Measurements from ENCODE around the gene CENPO.

Gene CENPO

GRCh38 chr2:24792874-24793760 is at the start of gene CENPO, which contains the start of gene PTRHD1:
Gene CENPO (plus strand): TSS chr2:24793425. CDS start chr2:24793920, 495 bp downstream.
Gene PTRHD1 (minus strand): TSS chr2:24793391. CDS start chr2:24793377, 14 bp downstream.
- DNase-seq (ENCODE audit: low read depth, low spot score), result peak; percentile 96

GRCh38 chr2:24743924-24744323 is 49.3 kb upstream of the CENPO start:
- DNase-seq (ENCODE audit: low read depth, low spot score), result no peak

- no peak for DNase-seq (ENCODE audit: low read depth, low spot score)
Measured at GRCh38 chr2:24744356-24744755, 48.9 kb upstream of the CENPO start.

GRCh38 chr2:24745825-24746224 is 47.4 kb upstream of the CENPO start:
- no peak for DNase-seq (ENCODE audit: low read depth, low spot score)

- DNase-seq (ENCODE audit: low read depth, low spot score), result no peak
Measured at GRCh38 chr2:24747299-24747698, 45.9 kb upstream of the CENPO start.

GRCh38 chr2:24749069-24749691 is 44.0 kb upstream of the CENPO start:
- no peak for DNase-seq (ENCODE audit: low read depth, low spot score)

GRCh38 chr2:24754985-24755705 is 38.1 kb upstream of the CENPO start:
- no peak for DNase-seq (ENCODE audit: low read depth, low spot score)

GRCh38 chr2:24756789-24757188 is 36.4 kb upstream of the CENPO start:
- DNase-seq (ENCODE audit: low read depth, low spot score), result no peak

GRCh38 chr2:24761866-24762265 is 31.4 kb upstream of the CENPO start:
- DNase-seq (ENCODE audit: low read depth, low spot score), result no peak

- DNase-seq (ENCODE audit: low read depth, low spot score), result no peak
Measured at GRCh38 chr2:24762518-24762917, 30.7 kb upstream of the CENPO start.

- DNase-seq (ENCODE audit: low read depth, low spot score), result no peak
Measured at GRCh38 chr2:24763843-24764242, 29.4 kb upstream of the CENPO start.

- DNase-seq (ENCODE audit: low read depth, low spot score), result no peak
Measured at GRCh38 chr2:24766609-24767008, 26.6 kb upstream of the CENPO start.

GRCh38 chr2:24768013-24768412 is 25.2 kb upstream of the CENPO start:
- DNase-seq (ENCODE audit: low read depth, low spot score), result no peak

GRCh38 chr2:24768601-24769000 is 24.6 kb upstream of the CENPO start:
- no peak for DNase-seq (ENCODE audit: low read depth, low spot score)

- DNase-seq (ENCODE audit: low read depth, low spot score), result no peak
Measured at GRCh38 chr2:24771061-24771460, 22.2 kb upstream of the CENPO start.

GRCh38 chr2:24771764-24772586 is 21.2 kb upstream of the CENPO start:
- DNase-seq (ENCODE audit: low read depth, low spot score), result peak; percentile 46

GRCh38 chr2:24774373-24774772 is 18.9 kb upstream of the CENPO start:
- DNase-seq (ENCODE audit: low read depth, low spot score), result no peak

- no peak for DNase-seq (ENCODE audit: low read depth, low spot score)
Measured at GRCh38 chr2:24779116-24779515, 14.1 kb upstream of the CENPO start.

GRCh38 chr2:24783641-24784040 is 9.6 kb upstream of the CENPO start:
- no peak for DNase-seq (ENCODE audit: low read depth, low spot score)

GRCh38 chr2:24785671-24786321 is 7.4 kb upstream of the CENPO start:
- no peak for DNase-seq (ENCODE audit: low read depth, low spot score)

- DNase-seq (ENCODE audit: low read depth, low spot score), result no peak
Measured at GRCh38 chr2:24787532-24787931, 5.7 kb upstream of the CENPO start.

Data from smooth muscle cell of the brain vasculature (primary cell).